GM12891 (cell line): Measurements from ENCODE around the gene PHF2.
A peak's percentile ranks its signal among the peaks of the same experiment; 100 is the strongest.

ENCODE experiments used
- DNase-seq: peaks from one replicate; pipeline ENCODE4 v3.0.0; 2011; ENCODE audit warnings: low spot score; ENCODE audit not compliant: insufficient read length
- FAIRE-seq: peaks from 2 replicates; lab custom pipeline; 2011; peaks lifted over from hg19 to GRCh38; lab: Jason Lieb, UNC
- PAX5 ChIP-seq: IDR thresholded peaks from 2 replicates; pipeline ENCODE4 v1.6.1; 2011; ENCODE audit warnings: low read length, moderate library complexity, mild to moderate bottlenecking; ENCODE audit not compliant: insufficient read depth, severe bottlenecking
- POLR2A ChIP-seq: IDR thresholded peaks from 2 replicates; pipeline ENCODE4 v1.6.1; 2011; ENCODE audit warnings: low read depth, low read length, control low read depth
- POLR2AphosphoS5 ChIP-seq: IDR thresholded peaks from 2 replicates; pipeline ENCODE4 v1.6.1; 2011; ENCODE audit warnings: low read depth, low read length, control low read depth
- POU2F2 ChIP-seq: IDR thresholded peaks from 2 replicates; pipeline ENCODE4 v1.6.1; 2011; ENCODE audit warnings: low read depth, mild to moderate bottlenecking, control low read depth, low read length, moderate library complexity
- SPI1 ChIP-seq: IDR thresholded peaks from 2 replicates; pipeline ENCODE4 v1.6.1; 2011; ENCODE audit warnings: low read depth, low read length, control low read depth
- TAF1 ChIP-seq: IDR thresholded peaks from 2 replicates; pipeline ENCODE4 v1.6.1; 2011; ENCODE audit warnings: low read depth, low read length, control low read depth

The PHF2 gene

DNA sequence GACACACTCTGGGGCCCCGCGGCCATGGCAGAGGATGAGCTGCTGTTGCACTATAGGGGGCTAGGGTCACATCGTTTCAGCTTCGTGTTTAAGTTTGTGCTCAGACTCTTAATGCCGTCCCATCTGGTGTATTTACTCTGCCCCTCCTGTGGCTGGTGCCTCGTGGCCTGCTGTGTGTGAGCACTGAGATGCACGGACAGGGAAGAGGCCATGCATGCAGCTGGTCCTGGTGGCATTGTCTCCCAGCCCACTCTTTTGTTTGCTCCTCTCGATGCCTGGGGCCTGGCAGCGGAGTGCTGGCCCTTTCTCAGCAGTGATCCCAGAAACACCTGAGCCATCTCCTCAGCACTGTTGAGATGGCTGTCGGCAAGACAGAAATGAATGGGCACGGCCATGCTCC lies 30.0 kb upstream of the PHF2 start:
- TF ChIP-seq PAX5: no peak
- TF ChIP-seq POLR2AphosphoS5: no peak
- DNase-seq: no peak
- FAIRE-seq: no peak

DNA sequence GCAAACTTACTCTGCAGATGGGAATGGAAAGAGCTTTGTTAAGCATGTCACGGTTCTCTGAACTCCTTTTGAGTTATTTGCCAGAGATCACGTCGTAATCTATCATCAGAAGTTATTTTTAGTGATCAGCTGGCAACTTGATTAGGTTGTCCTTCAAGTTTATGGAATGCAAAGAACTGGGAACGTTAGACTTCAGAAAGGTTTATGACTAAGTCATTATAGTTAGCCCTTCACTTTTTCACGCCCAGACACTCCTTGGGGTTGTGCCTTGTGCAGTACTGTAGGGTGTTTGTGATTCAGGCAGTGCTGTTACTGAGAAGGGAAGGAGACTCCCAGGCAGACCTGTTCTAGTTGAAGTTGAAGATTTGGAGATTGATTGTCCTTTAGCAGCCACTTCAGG lies 26.8 kb upstream of the PHF2 start:
- FAIRE-seq: peak; percentile 33
- DNase-seq: no peak
- TF ChIP-seq POU2F2 (no peak), TAF1 (no peak), POLR2AphosphoS5 (no peak), PAX5 (no peak), SPI1 (no peak), POLR2A (no peak)

DNA sequence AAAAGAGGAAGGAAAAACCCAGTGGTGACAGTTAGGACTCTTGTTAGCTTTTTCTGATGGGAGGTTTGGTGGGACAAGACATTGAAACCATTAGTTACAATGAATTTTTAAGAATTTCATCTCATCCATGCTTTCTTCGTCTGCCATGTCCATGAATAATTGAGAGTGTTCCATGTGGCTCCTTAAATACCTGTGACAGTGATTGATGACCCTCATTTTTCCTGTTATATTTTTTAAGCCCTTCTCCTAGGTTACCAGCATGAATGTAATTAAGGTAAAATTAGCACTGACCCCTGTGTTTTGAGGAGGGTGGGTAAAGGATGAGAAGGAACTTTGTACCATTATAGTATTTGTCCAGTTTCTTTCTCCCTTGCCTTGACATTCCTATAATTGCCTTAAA lies 23.5 kb upstream of the PHF2 start:
- DNase-seq: no peak
- FAIRE-seq: no peak
- no peak for TF ChIP-seq TAF1
- TF ChIP-seq POLR2AphosphoS5: no peak
- TF ChIP-seq SPI1: no peak
- TF ChIP-seq PAX5: no peak
- no peak for TF ChIP-seq POU2F2
- no peak for TF ChIP-seq POLR2A

- FAIRE-seq: no peak
- TF ChIP-seq POU2F2 (no peak), TAF1 (no peak), POLR2AphosphoS5 (no peak), POLR2A (no peak), PAX5 (no peak), SPI1 (no peak)
- DNase-seq: no peak
Observed at GRCh38 chr9:93555370-93555769, 21.0 kb upstream of the PHF2 start.

GRCh38 chr9:93557366-93558137 lies 18.8 kb upstream of the PHF2 start:
- FAIRE-seq: no peak
- TF ChIP-seq POLR2A (no peak), PAX5 (no peak), POLR2AphosphoS5 (no peak)
- no peak for DNase-seq

DNA sequence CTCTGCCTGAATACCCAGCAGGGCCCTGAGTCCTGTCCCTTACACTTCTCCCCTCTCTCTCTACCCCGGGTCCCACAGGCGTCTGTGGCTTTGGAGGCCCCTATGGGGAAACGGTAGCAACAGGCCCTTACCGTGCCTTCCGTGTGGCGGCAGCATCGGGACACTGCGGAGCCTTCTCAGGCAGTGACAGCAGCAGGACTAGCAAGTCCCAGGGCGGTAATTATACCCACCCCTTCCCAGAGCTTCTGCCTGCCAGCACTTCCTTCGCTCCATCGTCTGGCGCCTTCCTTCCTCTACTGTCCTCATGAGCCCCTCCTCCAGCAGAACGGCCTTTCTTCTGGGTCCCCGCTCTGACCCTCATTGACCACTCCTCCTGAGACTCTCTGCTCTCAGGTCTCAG lies 17.9 kb upstream of the PHF2 start:
- DNase-seq (no peak), FAIRE-seq (no peak)
- TF ChIP-seq PAX5 (no peak), SPI1 (no peak), TAF1 (no peak), POU2F2 (no peak), POLR2A (no peak), POLR2AphosphoS5 (no peak)

- TF ChIP-seq POLR2AphosphoS5: no peak
- no peak for TF ChIP-seq SPI1
- TF ChIP-seq POU2F2: no peak
- TF ChIP-seq TAF1: no peak
- TF ChIP-seq PAX5: no peak
- TF ChIP-seq POLR2A: no peak
- no peak for FAIRE-seq
- DNase-seq: no peak
Observed at GRCh38 chr9:93560991-93561390, 15.4 kb upstream of the PHF2 start.

DNA sequence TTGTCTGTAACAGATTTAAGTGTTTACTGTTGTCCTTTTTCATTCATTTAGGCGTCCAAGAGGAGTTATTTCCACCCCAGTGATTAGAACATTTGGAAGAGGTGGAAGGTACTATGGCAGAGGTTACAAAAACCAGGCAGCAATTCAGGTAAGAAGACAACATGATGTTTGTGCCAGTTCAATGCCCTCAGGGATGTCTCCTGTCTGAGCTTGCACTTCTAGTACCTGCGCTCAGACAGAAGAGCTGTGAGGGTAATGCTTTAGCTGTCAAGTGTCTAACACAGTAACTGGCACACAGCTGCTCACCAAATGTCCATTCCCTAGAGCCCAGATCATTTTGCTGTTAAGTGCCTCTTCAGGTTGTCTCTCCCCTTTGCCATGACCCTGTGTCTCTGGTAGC lies 14.2 kb upstream of the PHF2 start:
- TF ChIP-seq PAX5 (no peak), SPI1 (no peak), TAF1 (no peak), POU2F2 (no peak), POLR2AphosphoS5 (no peak), POLR2A (no peak)
- FAIRE-seq (no peak), DNase-seq (no peak)

DNA sequence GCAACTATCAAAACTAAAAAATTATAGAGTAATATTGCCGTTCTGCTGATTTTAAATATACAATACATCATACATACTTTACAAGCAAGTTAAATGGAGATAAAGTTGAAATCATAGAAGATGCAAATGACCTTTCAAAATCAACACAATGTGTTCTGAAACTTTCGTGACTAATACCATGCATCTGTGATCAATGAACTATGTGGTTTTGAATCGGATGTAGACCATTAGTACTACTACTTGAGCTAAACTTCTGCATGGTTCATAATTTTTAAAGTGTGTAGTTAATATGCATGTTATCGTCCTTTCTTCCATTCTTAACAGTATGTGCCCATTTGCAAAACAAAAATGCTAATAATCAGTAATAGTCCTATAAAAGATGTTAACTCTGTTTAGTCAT lies 11.3 kb upstream of the PHF2 start:
- TF ChIP-seq POLR2AphosphoS5 (no peak), SPI1 (no peak), POU2F2 (no peak), PAX5 (no peak), TAF1 (no peak), POLR2A (no peak)
- FAIRE-seq: peak; percentile 5

DNA sequence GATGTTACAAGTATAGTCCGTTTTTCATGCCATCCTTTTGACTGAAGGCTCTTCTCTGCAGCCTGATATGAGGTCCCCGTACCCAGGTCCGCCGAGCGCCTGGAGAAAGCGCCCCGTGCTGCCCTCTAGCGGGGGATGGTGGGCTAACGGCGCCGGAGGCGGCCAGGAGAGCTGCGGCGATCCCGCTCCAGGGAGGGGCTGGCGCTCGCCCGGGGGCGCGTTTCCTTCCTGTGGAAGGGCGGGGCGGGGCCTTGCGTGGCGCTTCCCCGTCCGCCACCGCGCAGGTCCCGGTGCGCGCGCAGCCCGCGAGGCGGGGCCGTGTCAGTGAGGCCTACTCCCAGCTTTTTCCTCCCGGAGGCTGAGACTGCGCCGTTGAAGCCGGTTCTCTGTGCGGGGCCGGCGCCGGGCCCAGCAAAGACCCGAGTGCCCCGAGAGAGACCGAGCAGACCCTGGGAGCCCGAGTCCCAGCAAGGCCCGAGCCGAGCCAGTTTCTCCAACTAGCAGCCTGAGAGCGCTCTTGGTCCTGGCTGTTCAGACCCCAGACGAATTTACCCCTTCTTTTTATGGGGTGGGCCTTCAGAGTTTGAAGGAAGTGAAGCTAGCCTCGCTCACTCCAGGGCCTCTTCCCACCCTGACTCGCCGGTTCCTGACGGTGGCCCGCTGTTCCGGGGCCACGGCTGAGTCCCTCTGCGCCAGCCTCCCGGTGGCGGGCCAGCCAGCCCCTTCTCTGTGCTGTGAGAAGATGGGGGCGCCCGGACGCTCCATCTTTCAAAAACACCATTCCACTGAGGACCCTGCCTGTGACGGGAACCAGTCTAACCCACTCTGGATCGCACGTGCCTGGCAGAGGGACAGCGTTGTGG lies 9.7 kb upstream of the PHF2 start:
- TF ChIP-seq TAF1 (peak; percentile 70), PAX5 (peak; percentile 14), POLR2A (peak; percentile 79; the same call in 1 of the 2 replicates), POU2F2 (no peak; the same call in 1 of the 2 replicates), SPI1 (no peak; the same call in 1 of the 2 replicates), POLR2AphosphoS5 (peak; percentile 76)
- DNase-seq (peak; percentile 92), FAIRE-seq (peak; percentile 97)

More for the DNA sequence above, 11.3 kb upstream of the PHF2 start:
- no peak for DNase-seq
